ENCODE measurements around the gene KCNH1.

The KCNH1 gene

GRCh38 chr1:210938416-210938925, 195.5 kb downstream of the KCNH1 start:
- Mint-ChIP-seq H3K4me3 (no peak overlapping the region), H3K27me3 (no peaks in the 10 kb centered on the region), H3K36me3 (no peaks in the 10 kb centered on the region), H3K4me1 (peaks cover 5% of the 10 kb centered on the region), H3K9me3 (peaks cover 1% of the 10 kb centered on the region), H3K27ac (no peak overlapping the region)
- CTCF ChIA-PET = no interaction called here
- DNase-seq = no peak

GRCh38 chr1:210937846-210938245, 196.1 kb downstream of the KCNH1 start:
- Mint-ChIP-seq H3K9me3 (peaks cover 1% of the 10 kb centered on the region), H3K4me3 (no peak overlapping the region), H3K27ac (no peak overlapping the region), H3K27me3 (no peaks in the 10 kb centered on the region), H3K36me3 (no peaks in the 10 kb centered on the region), H3K4me1 (peaks cover 5% of the 10 kb centered on the region)
- CTCF ChIA-PET = no interaction called here
- DNase-seq = no peak

- peaks cover 5% of the 10 kb centered on the region for H3K4me1 Mint-ChIP-seq
- H3K27me3 Mint-ChIP-seq = no peaks in the 10 kb centered on the region
- H3K27ac Mint-ChIP-seq = no peak overlapping the region
- DNase-seq = no peak
- no peak overlapping the region for H3K4me3 Mint-ChIP-seq
- H3K36me3 Mint-ChIP-seq = no peaks in the 10 kb centered on the region
- CTCF ChIA-PET = no interaction called here
- peaks cover 1% of the 10 kb centered on the region for H3K9me3 Mint-ChIP-seq
These were observed 198.0 kb downstream of the KCNH1 start for GRCh38 chr1:210935905-210936304.

GRCh38 chr1:210932104-210932503, 201.8 kb downstream of the KCNH1 start:
- H3K9me3 Mint-ChIP-seq = no peaks in the 10 kb centered on the region
- H3K4me3 Mint-ChIP-seq = no peak overlapping the region
- DNase-seq = no peak
- H3K36me3 Mint-ChIP-seq = no peaks in the 10 kb centered on the region
- H3K4me1 Mint-ChIP-seq = no peaks in the 10 kb centered on the region
- no peak overlapping the region for H3K27ac Mint-ChIP-seq
- no peaks in the 10 kb centered on the region for H3K27me3 Mint-ChIP-seq
- CTCF ChIA-PET = no interaction called here

GRCh38 chr1:210922666-210923065, 211.3 kb downstream of the KCNH1 start:
- no peak overlapping the region for H3K27ac Mint-ChIP-seq
- CTCF ChIA-PET = no interaction called here
- no peaks in the 10 kb centered on the region for H3K27me3 Mint-ChIP-seq
- no peak overlapping the region for H3K4me3 Mint-ChIP-seq
- no peaks in the 10 kb centered on the region for H3K4me1 Mint-ChIP-seq
- H3K36me3 Mint-ChIP-seq = no peaks in the 10 kb centered on the region
- no peaks in the 10 kb centered on the region for H3K9me3 Mint-ChIP-seq
- DNase-seq = no peak

- H3K4me3 Mint-ChIP-seq = no peak overlapping the region
- CTCF ChIA-PET = no interaction called here
- no peak overlapping the region for H3K27ac Mint-ChIP-seq
- H3K36me3 Mint-ChIP-seq = no peaks in the 10 kb centered on the region
- H3K4me1 Mint-ChIP-seq = no peaks in the 10 kb centered on the region
- no peak for DNase-seq
- peaks cover 6% of the 10 kb centered on the region for H3K27me3 Mint-ChIP-seq
- no peaks in the 10 kb centered on the region for H3K9me3 Mint-ChIP-seq
These were observed 212.9 kb downstream of the KCNH1 start for GRCh38 chr1:210920716-210921694.

- Mint-ChIP-seq H3K27me3 (peaks cover 6% of the 10 kb centered on the region), H3K9me3 (no peaks in the 10 kb centered on the region), H3K4me3 (no peak overlapping the region), H3K27ac (no peak overlapping the region), H3K36me3 (no peaks in the 10 kb centered on the region), H3K4me1 (no peaks in the 10 kb centered on the region)
- DNase-seq = no peak
- CTCF ChIA-PET = no interaction called here
These were observed 213.7 kb downstream of the KCNH1 start for GRCh38 chr1:210920258-210920657.

- no peaks in the 10 kb centered on the region for H3K36me3 Mint-ChIP-seq
- H3K4me3 Mint-ChIP-seq = no peak overlapping the region
- CTCF ChIA-PET = no interaction called here
- H3K9me3 Mint-ChIP-seq = no peaks in the 10 kb centered on the region
- H3K27me3 Mint-ChIP-seq = peaks cover 6% of the 10 kb centered on the region
- DNase-seq = no peak
- H3K4me1 Mint-ChIP-seq = no peaks in the 10 kb centered on the region
- no peak overlapping the region for H3K27ac Mint-ChIP-seq
These were observed 215.1 kb downstream of the KCNH1 start for GRCh38 chr1:210918893-210919292.

GRCh38 chr1:210917560-210918169, 216.3 kb downstream of the KCNH1 start:
- no peak for DNase-seq
- Mint-ChIP-seq H3K4me1 (no peaks in the 10 kb centered on the region), H3K9me3 (no peaks in the 10 kb centered on the region), H3K4me3 (no peak overlapping the region), H3K27ac (no peak overlapping the region), H3K27me3 (peaks cover 6% of the 10 kb centered on the region), H3K36me3 (no peaks in the 10 kb centered on the region)
- CTCF ChIA-PET = no interaction called here

GRCh38 chr1:210916548-210916947, 217.4 kb downstream of the KCNH1 start:
- Mint-ChIP-seq H3K4me3 (no peak overlapping the region), H3K27ac (no peak overlapping the region), H3K27me3 (peaks cover 6% of the 10 kb centered on the region), H3K4me1 (no peaks in the 10 kb centered on the region), H3K36me3 (no peaks in the 10 kb centered on the region), H3K9me3 (no peaks in the 10 kb centered on the region)
- DNase-seq = no peak
- CTCF ChIA-PET = no interaction called here

GRCh38 chr1:210915890-210916507, 217.9 kb downstream of the KCNH1 start:
- Mint-ChIP-seq H3K4me3 (no peak overlapping the region), H3K27ac (no peak overlapping the region), H3K9me3 (no peaks in the 10 kb centered on the region), H3K4me1 (no peaks in the 10 kb centered on the region), H3K27me3 (peaks cover 6% of the 10 kb centered on the region), H3K36me3 (no peaks in the 10 kb centered on the region)
- no peak for DNase-seq
- CTCF ChIA-PET = no interaction called here

GRCh38 chr1:210912752-210913151, 221.2 kb downstream of the KCNH1 start:
- no peaks in the 10 kb centered on the region for H3K36me3 Mint-ChIP-seq
- H3K27me3 Mint-ChIP-seq = peaks cover 10% of the 10 kb centered on the region
- H3K4me1 Mint-ChIP-seq = no peaks in the 10 kb centered on the region
- CTCF ChIA-PET = no interaction called here
- no peak overlapping the region for H3K4me3 Mint-ChIP-seq
- no peaks in the 10 kb centered on the region for H3K9me3 Mint-ChIP-seq
- no peak overlapping the region for H3K27ac Mint-ChIP-seq
- no peak for DNase-seq

- Mint-ChIP-seq H3K27me3 (peaks cover 7% of the 10 kb centered on the region), H3K36me3 (no peaks in the 10 kb centered on the region), H3K27ac (no peak overlapping the region), H3K4me3 (no peak overlapping the region), H3K9me3 (no peaks in the 10 kb centered on the region), H3K4me1 (no peaks in the 10 kb centered on the region)
- no peak for DNase-seq
- CTCF ChIA-PET = no interaction called here
These were observed 223.8 kb downstream of the KCNH1 start for GRCh38 chr1:210910020-210910575.

GRCh38 chr1:210908791-210909190, 225.2 kb downstream of the KCNH1 start:
- CTCF ChIA-PET = no interaction called here
- no peak for DNase-seq
- no peaks in the 10 kb centered on the region for H3K4me1 Mint-ChIP-seq
- H3K27me3 Mint-ChIP-seq = peaks cover 7% of the 10 kb centered on the region
- no peaks in the 10 kb centered on the region for H3K36me3 Mint-ChIP-seq
- no peaks in the 10 kb centered on the region for H3K9me3 Mint-ChIP-seq
- H3K4me3 Mint-ChIP-seq = no peak overlapping the region
- no peak overlapping the region for H3K27ac Mint-ChIP-seq

Measured in activated naive CD4-positive, alpha-beta T cell treated with anti-CD3 and anti-CD28 coated beads, Interleukin-2, amount 10 ng/mL, durations not matched to agents 7 days and 5 days (primary cell).